ENCODE results near the gene CALML6.
"Not testable (repeated sequence)": the region's sequence is repeated elsewhere in the genome, so short reads cannot be mapped to it uniquely, and the experiment has no call there.

Gene CALML6

GRCh38 chr1:1914971-1915692, at the start of gene CALML6:
CALML6 (plus strand) TSS chr1:1915260; CDS start chr1:1915281, 21 bp downstream.
- no peak for FAIRE-seq
- no peak for TF ChIP-seq POLR2A (IDR thresholded peaks at IDR 0.05; ENCODE audit: low read depth, low read length)
- DNase-seq (ENCODE audit: insufficient read length, low spot score) = no peak

GRCh38 chr1:1867164-1867563, 47.9 kb upstream of the CALML6 start:
- DNase-seq (ENCODE audit: insufficient read length, low spot score) (no peak), FAIRE-seq (no peak)
- TF ChIP-seq POLR2A (IDR thresholded peaks at IDR 0.05; ENCODE audit: low read depth, low read length) = no peak

GRCh38 chr1:1869469-1869868, 45.6 kb upstream of the CALML6 start:
- no peak for DNase-seq (ENCODE audit: insufficient read length, low spot score)
- no peak for FAIRE-seq
- TF ChIP-seq POLR2A (IDR thresholded peaks at IDR 0.05; ENCODE audit: low read depth, low read length) = no peak

GRCh38 chr1:1872329-1872994, 42.6 kb upstream of the CALML6 start:
- TF ChIP-seq POLR2A (IDR thresholded peaks at IDR 0.05; ENCODE audit: low read depth, low read length) = no peak
- DNase-seq (ENCODE audit: insufficient read length, low spot score) = no peak
- no peak for FAIRE-seq

GRCh38 chr1:1873186-1873585, 41.9 kb upstream of the CALML6 start:
- TF ChIP-seq POLR2A (IDR thresholded peaks at IDR 0.05; ENCODE audit: low read depth, low read length) = no peak
- FAIRE-seq = no peak
- DNase-seq (ENCODE audit: insufficient read length, low spot score) = no peak

- TF ChIP-seq POLR2A (IDR thresholded peaks at IDR 0.05; ENCODE audit: low read depth, low read length) = no peak
- DNase-seq (ENCODE audit: insufficient read length, low spot score) (no peak), FAIRE-seq (no peak)
Measured at GRCh38 chr1:1874901-1875300, 40.2 kb upstream of the CALML6 start.

- no peak for TF ChIP-seq POLR2A (IDR thresholded peaks at IDR 0.05; ENCODE audit: low read depth, low read length)
- FAIRE-seq = no peak
- DNase-seq (ENCODE audit: insufficient read length, low spot score) = no peak
Measured at GRCh38 chr1:1875932-1876331, 39.1 kb upstream of the CALML6 start.

GRCh38 chr1:1876335-1876930, 38.6 kb upstream of the CALML6 start:
- DNase-seq (ENCODE audit: insufficient read length, low spot score) (no peak), FAIRE-seq (no peak)
- TF ChIP-seq POLR2A (IDR thresholded peaks at IDR 0.05; ENCODE audit: low read depth, low read length) = no peak

GRCh38 chr1:1877865-1878436, 37.1 kb upstream of the CALML6 start:
- TF ChIP-seq POLR2A (IDR thresholded peaks at IDR 0.05; ENCODE audit: low read depth, low read length) = no peak
- DNase-seq (ENCODE audit: insufficient read length, low spot score) (no peak), FAIRE-seq (no peak)

GRCh38 chr1:1879942-1880341, 35.1 kb upstream of the CALML6 start:
- no peak for FAIRE-seq
- TF ChIP-seq POLR2A (IDR thresholded peaks at IDR 0.05; ENCODE audit: low read depth, low read length) = no peak

GRCh38 chr1:1880617-1881312, 34.3 kb upstream of the CALML6 start:
- FAIRE-seq = no peak
- no peak for TF ChIP-seq POLR2A (IDR thresholded peaks at IDR 0.05; ENCODE audit: low read depth, low read length)

More at GRCh38 chr1:1879942-1880341, 35.1 kb upstream of the CALML6 start:
- no peak for DNase-seq (ENCODE audit: insufficient read length, low spot score)

GRCh38 chr1:1881727-1882126, 33.3 kb upstream of the CALML6 start:
- no peak for DNase-seq (ENCODE audit: insufficient read length, low spot score)
- TF ChIP-seq POLR2A (IDR thresholded peaks at IDR 0.05; ENCODE audit: low read depth, low read length) = no peak
- no peak for FAIRE-seq

More at GRCh38 chr1:1880617-1881312, 34.3 kb upstream of the CALML6 start:
- no peak for DNase-seq (ENCODE audit: insufficient read length, low spot score)

- FAIRE-seq (no peak), DNase-seq (ENCODE audit: insufficient read length, low spot score) (no peak)
- no peak for TF ChIP-seq POLR2A (IDR thresholded peaks at IDR 0.05; ENCODE audit: low read depth, low read length)
Measured at GRCh38 chr1:1883092-1883873, 31.8 kb upstream of the CALML6 start.

- not testable (repeated sequence) for FAIRE-seq; DNase-seq (ENCODE audit: insufficient read length, low spot score)
Measured at GRCh38 chr1:1883890-1884289, 31.2 kb upstream of the CALML6 start.

All from H54 (cell line).